Activated T-cell treated with anti-CD3 and anti-CD28 coated beads, Interleukin-2, amount 50 U/mL, for 24 hours (primary cell): ENCODE results near the gene AHCYL2.
"Not testable (repeated sequence)": the region's sequence is repeated elsewhere in the genome, so short reads cannot be mapped to it uniquely, and the experiment has no call there.

Experiments used
- DNase-seq: peaks from one replicate; pipeline ENCODE4 v3.0.0-alpha.2; 2020
- H3K27ac Mint-ChIP-seq: 2 replicates; pipeline ENCODE4 v1.8.0; 2020; ENCODE audit warnings: mild to moderate bottlenecking, mixed read lengths
- H3K27me3 Mint-ChIP-seq: 2 replicates; pipeline ENCODE4 v1.8.0; 2020; ENCODE audit warnings: mixed read lengths
- H3K36me3 Mint-ChIP-seq: 2 replicates; pipeline ENCODE4 v1.8.0; 2020; ENCODE audit warnings: low read depth, mixed read lengths
- H3K4me1 Mint-ChIP-seq: 2 replicates; pipeline ENCODE4 v1.8.0; 2020; ENCODE audit warnings: low read depth, mixed read lengths
- H3K4me3 Mint-ChIP-seq: 2 replicates; pipeline ENCODE4 v1.8.0; 2020; ENCODE audit warnings: mild to moderate bottlenecking, moderate library complexity, mixed read lengths
- H3K9me3 Mint-ChIP-seq: 2 replicates; pipeline ENCODE4 v1.8.0; 2020; ENCODE audit warnings: mixed read lengths

The AHCYL2 gene

GRCh38 chr7:129317450-129317849 lies 92.6 kb downstream of the AHCYL2 start:
- no peak for DNase-seq
- Mint-ChIP-seq H3K36me3 (peaks cover 9% of the 10 kb centered on the region), H3K27ac (no peak overlapping the region), H3K4me3 (no peak overlapping the region), H3K9me3 (no peaks in the 10 kb centered on the region), H3K27me3 (no peaks in the 10 kb centered on the region), H3K4me1 (peaks cover 2% of the 10 kb centered on the region)

- Mint-ChIP-seq H3K4me1 (no peaks in the 10 kb centered on the region), H3K27ac (no peak overlapping the region), H3K27me3 (no peaks in the 10 kb centered on the region)
These were observed 102.2 kb downstream of the AHCYL2 start for GRCh38 chr7:129327076-129327475.

GRCh38 chr7:129332254-129333035 lies 107.6 kb downstream of the AHCYL2 start:
- no peaks in the 10 kb centered on the region for H3K27me3 Mint-ChIP-seq
- no peak overlapping the region for H3K27ac Mint-ChIP-seq
- peaks cover 2% of the 10 kb centered on the region for H3K36me3 Mint-ChIP-seq
- H3K4me1 Mint-ChIP-seq: peaks cover 3% of the 10 kb centered on the region
- H3K4me3 Mint-ChIP-seq: no peak overlapping the region
- no peak for DNase-seq
- no peaks in the 10 kb centered on the region for H3K9me3 Mint-ChIP-seq

More at GRCh38 chr7:129327076-129327475, 102.2 kb downstream of the AHCYL2 start:
- peaks cover 11% of the 10 kb centered on the region for H3K9me3 Mint-ChIP-seq
- H3K36me3 Mint-ChIP-seq: peaks cover 28% of the 10 kb centered on the region
- no peak overlapping the region for H3K4me3 Mint-ChIP-seq
- DNase-seq: no peak

- H3K36me3 Mint-ChIP-seq: no peaks in the 10 kb centered on the region
- no peaks in the 10 kb centered on the region for H3K27me3 Mint-ChIP-seq
- DNase-seq: no peak
- no peak overlapping the region for H3K4me3 Mint-ChIP-seq
- H3K27ac Mint-ChIP-seq: no peak overlapping the region
- H3K4me1 Mint-ChIP-seq: peaks cover 3% of the 10 kb centered on the region
- no peaks in the 10 kb centered on the region for H3K9me3 Mint-ChIP-seq
These were observed 109.6 kb downstream of the AHCYL2 start for GRCh38 chr7:129334473-129334872.

GRCh38 chr7:129338450-129338849 lies 113.6 kb downstream of the AHCYL2 start:
- DNase-seq: no peak
- no peaks in the 10 kb centered on the region for H3K36me3 Mint-ChIP-seq
- no peak overlapping the region for H3K4me3 Mint-ChIP-seq
- H3K4me1 Mint-ChIP-seq: peaks cover 12% of the 10 kb centered on the region
- no peaks in the 10 kb centered on the region for H3K27me3 Mint-ChIP-seq
- no peaks in the 10 kb centered on the region for H3K9me3 Mint-ChIP-seq
- no peak overlapping the region for H3K27ac Mint-ChIP-seq

GRCh38 chr7:129341212-129341611 lies 116.4 kb downstream of the AHCYL2 start:
- Mint-ChIP-seq H3K27me3 (no peaks in the 10 kb centered on the region), H3K9me3 (no peaks in the 10 kb centered on the region), H3K27ac (no peak overlapping the region), H3K36me3 (no peaks in the 10 kb centered on the region), H3K4me3 (no peak overlapping the region), H3K4me1 (peaks cover 28% of the 10 kb centered on the region)
- DNase-seq: no peak

- Mint-ChIP-seq H3K36me3 (no peaks in the 10 kb centered on the region), H3K27ac (no peak overlapping the region), H3K4me3 (no peak overlapping the region), H3K27me3 (no peaks in the 10 kb centered on the region), H3K4me1 (peaks cover 28% of the 10 kb centered on the region), H3K9me3 (no peaks in the 10 kb centered on the region)
- no peak for DNase-seq
These were observed 117.3 kb downstream of the AHCYL2 start for GRCh38 chr7:129341816-129342806.

- Mint-ChIP-seq H3K27ac (no peak overlapping the region), H3K4me1 (peaks cover 28% of the 10 kb centered on the region), H3K9me3 (no peaks in the 10 kb centered on the region), H3K4me3 (no peak overlapping the region), H3K36me3 (no peaks in the 10 kb centered on the region), H3K27me3 (no peaks in the 10 kb centered on the region)
- DNase-seq: no peak
These were observed 118.4 kb downstream of the AHCYL2 start for GRCh38 chr7:129343099-129343700.

GRCh38 chr7:129347330-129347729 lies 122.5 kb downstream of the AHCYL2 start:
- Mint-ChIP-seq H3K4me3 (no peak overlapping the region), H3K4me1 (peaks cover 24% of the 10 kb centered on the region), H3K9me3 (no peaks in the 10 kb centered on the region), H3K36me3 (no peaks in the 10 kb centered on the region), H3K27ac (no peak overlapping the region), H3K27me3 (no peaks in the 10 kb centered on the region)
- DNase-seq: no peak

GRCh38 chr7:129348023-129348740 lies 123.4 kb downstream of the AHCYL2 start:
- Mint-ChIP-seq H3K27me3 (no peaks in the 10 kb centered on the region), H3K36me3 (no peaks in the 10 kb centered on the region), H3K9me3 (no peaks in the 10 kb centered on the region), H3K27ac (no peak overlapping the region), H3K4me3 (no peak overlapping the region), H3K4me1 (peaks cover 23% of the 10 kb centered on the region)
- DNase-seq: no peak

GRCh38 chr7:129351320-129351719 lies 126.5 kb downstream of the AHCYL2 start:
- Mint-ChIP-seq H3K4me3 (no peak overlapping the region), H3K9me3 (no peaks in the 10 kb centered on the region), H3K27me3 (no peaks in the 10 kb centered on the region), H3K27ac (no peak overlapping the region), H3K4me1 (peaks cover 4% of the 10 kb centered on the region), H3K36me3 (no peaks in the 10 kb centered on the region)
- no peak for DNase-seq

GRCh38 chr7:129353104-129353503 lies 128.3 kb downstream of the AHCYL2 start:
- not testable (repeated sequence) for H3K9me3 Mint-ChIP-seq, H3K27me3 Mint-ChIP-seq, H3K4me3 Mint-ChIP-seq, H3K27ac Mint-ChIP-seq, H3K36me3 Mint-ChIP-seq, H3K4me1 Mint-ChIP-seq, DNase-seq

GRCh38 chr7:129354428-129355157 lies 129.8 kb downstream of the AHCYL2 start:
- no peak for DNase-seq

More at GRCh38 chr7:129354428-129355157, 129.8 kb downstream of the AHCYL2 start:
- Mint-ChIP-seq H3K9me3 (no peaks in the 10 kb centered on the region), H3K4me3 (no peak overlapping the region), H3K27ac (no peak overlapping the region), H3K27me3 (no peaks in the 10 kb centered on the region), H3K36me3 (no peaks in the 10 kb centered on the region), H3K4me1 (peaks cover 8% of the 10 kb centered on the region)
